Tibial artery (tissue), 4 donors: Measurements from ENCODE around the gene PRR33.

Source experiments
- DNase-seq, 2 donors: peaks; one replicate each; pipeline ENCODE4 v3.0.0-alpha.2; 2019
- H3K27ac ChIP-seq, 2 donors: fragments of 200-600 bp; sonication (generic) in 1 of 2; 1 replicate in 1 of 2; 2 replicates in 1 of 2; pipeline ENCODE4 v1.5.1; 2018 to 2019; ENCODE audit warnings: mild to moderate bottlenecking in 1 of 2
- H3K27me3 ChIP-seq, 2 donors: fragments of 200-600 bp; sonication (generic) in 1 of 2; one replicate each; pipeline versions ENCODE4 v1.5.1 to v1.6.0; 2016 to 2019
- H3K36me3 ChIP-seq, 3 donors: fragments of 200-600 bp; sonication (generic) in 2 of 3; one replicate each; pipeline ENCODE4 v1.5.1; 2016 to 2019; ENCODE audit warnings: mild to moderate bottlenecking in 2 of 3
- H3K4me1 ChIP-seq, 4 donors: fragments of 200-600 bp; sonication (generic) in 2 of 4; 1 replicate in 3 of 4; 2 replicates in 1 of 4; pipeline ENCODE4 v1.5.1; 2016 to 2019
- H3K4me3 ChIP-seq, 2 donors: fragments of 200-600 bp; sonication (generic) in 1 of 2; 1 replicate in 1 of 2; 2 replicates in 1 of 2; pipeline ENCODE4 v1.5.1; 2018 to 2019; ENCODE audit warnings: mild to moderate bottlenecking in 2 of 2
- H3K9me3 ChIP-seq, 3 donors: fragments of 200-600 bp; sonication (generic) in 1 of 3; one replicate each; pipeline ENCODE4 v1.5.1; 2016 to 2019
- intact Hi-C: fragments of 100-400 bp; cut with DNase I; formaldehyde crosslinking; loops from one replicate; pipeline ENCODE4 v1.15.0; 2023; ENCODE audit warnings: low total_unique reads
- TF ChIP-seq, protein P1 (sequence below), 2 experiments: fragments of 200-600 bp in 1 of 2; fragments of 450-650 bp in 1 of 2; IDR thresholded peaks; one replicate each; pipeline ENCODE4 v1.5.1; 2017 to 2019; ENCODE audit warnings: antibody characterized with exemption in 2 of 2, mild to moderate bottlenecking in 1 of 2, moderate library complexity in 1 of 2

Gene PRR33

GRCh38 chr11:1844221-1845094 is 47.2 kb downstream of the PRR33 start:
- no peaks in the 10 kb centered on the region for H3K36me3 ChIP-seq
- no peak for DNase-seq
- no peak overlapping the region for H3K27ac ChIP-seq
- TF ChIP-seq, protein P1, sequence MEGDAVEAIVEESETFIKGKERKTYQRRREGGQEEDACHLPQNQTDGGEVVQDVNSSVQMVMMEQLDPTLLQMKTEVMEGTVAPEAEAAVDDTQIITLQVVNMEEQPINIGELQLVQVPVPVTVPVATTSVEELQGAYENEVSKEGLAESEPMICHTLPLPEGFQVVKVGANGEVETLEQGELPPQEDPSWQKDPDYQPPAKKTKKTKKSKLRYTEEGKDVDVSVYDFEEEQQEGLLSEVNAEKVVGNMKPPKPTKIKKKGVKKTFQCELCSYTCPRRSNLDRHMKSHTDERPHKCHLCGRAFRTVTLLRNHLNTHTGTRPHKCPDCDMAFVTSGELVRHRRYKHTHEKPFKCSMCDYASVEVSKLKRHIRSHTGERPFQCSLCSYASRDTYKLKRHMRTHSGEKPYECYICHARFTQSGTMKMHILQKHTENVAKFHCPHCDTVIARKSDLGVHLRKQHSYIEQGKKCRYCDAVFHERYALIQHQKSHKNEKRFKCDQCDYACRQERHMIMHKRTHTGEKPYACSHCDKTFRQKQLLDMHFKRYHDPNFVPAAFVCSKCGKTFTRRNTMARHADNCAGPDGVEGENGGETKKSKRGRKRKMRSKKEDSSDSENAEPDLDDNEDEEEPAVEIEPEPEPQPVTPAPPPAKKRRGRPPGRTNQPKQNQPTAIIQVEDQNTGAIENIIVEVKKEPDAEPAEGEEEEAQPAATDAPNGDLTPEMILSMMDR (IDR thresholded peaks at IDR 0.05): no peak
- intact Hi-C loops: no loop called here
- no peak overlapping the region for H3K4me3 ChIP-seq
- no peaks in the 10 kb centered on the region for H3K9me3 ChIP-seq
- H3K27me3 ChIP-seq: no peaks in the 10 kb centered on the region
- no peaks in the 10 kb centered on the region for H3K4me1 ChIP-seq

DNA sequence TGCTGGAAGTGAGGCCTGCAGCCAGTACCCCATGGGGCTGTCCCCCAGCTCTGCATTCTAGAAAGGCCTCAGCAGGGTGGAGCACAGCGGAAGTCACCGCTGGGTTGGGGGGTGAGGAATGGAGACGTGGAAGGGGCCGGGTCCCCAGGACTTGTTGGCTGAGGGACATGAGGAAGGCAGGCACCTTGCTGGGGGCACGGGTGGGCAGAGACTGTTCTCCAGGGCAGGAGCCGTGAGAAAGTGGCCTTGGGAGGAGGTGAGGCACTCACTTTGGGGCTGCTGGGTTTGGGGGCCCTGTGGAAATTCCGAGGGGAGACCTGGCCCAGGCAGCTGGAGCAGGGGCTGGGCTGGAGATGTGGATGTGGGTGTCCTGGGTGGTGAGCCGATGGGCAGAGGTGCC is 47.9 kb downstream of the PRR33 start:
- no peaks in the 10 kb centered on the region for H3K27me3 ChIP-seq
- no peak for DNase-seq
- no peaks in the 10 kb centered on the region for H3K9me3 ChIP-seq
- H3K36me3 ChIP-seq: no peaks in the 10 kb centered on the region
- H3K4me3 ChIP-seq: no peak overlapping the region
- H3K27ac ChIP-seq: no peak overlapping the region
- TF ChIP-seq, protein P1 (IDR thresholded peaks at IDR 0.05): no peak
- H3K4me1 ChIP-seq: no peaks in the 10 kb centered on the region
- intact Hi-C loops: no loop called here

DNA sequence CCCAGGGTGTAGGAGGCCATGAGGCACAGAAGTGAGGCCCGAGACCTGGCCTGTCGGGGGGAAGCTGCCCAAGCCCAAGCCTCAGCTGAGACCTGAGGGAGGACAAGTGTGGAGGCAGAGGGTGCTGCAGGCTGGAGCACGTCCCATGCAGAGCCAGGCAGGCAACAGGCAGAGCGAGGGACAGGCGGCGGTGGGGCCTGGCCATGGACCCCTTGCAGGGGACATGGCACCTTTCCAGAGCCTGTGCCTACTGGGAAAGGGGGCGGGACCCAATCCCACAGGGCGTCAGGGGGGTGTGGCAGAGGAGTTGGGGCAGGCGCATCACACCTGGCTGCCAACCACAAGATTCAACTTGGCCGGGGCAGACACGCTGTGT is 48.6 kb downstream of the PRR33 start:
- TF ChIP-seq, protein P1 (IDR thresholded peaks at IDR 0.05): no peak
- Histone ChIP-seq H3K9me3 (no peaks in the 10 kb centered on the region), H3K36me3 (no peaks in the 10 kb centered on the region), H3K27me3 (no peaks in the 10 kb centered on the region), H3K4me1 (peaks cover 0 to 1% (median 0%) of the 10 kb centered on the region in 4 donors), H3K4me3 (no peak overlapping the region), H3K27ac (no peak overlapping the region)
- intact Hi-C loops: no loop called here
- DNase-seq: no peak

DNA sequence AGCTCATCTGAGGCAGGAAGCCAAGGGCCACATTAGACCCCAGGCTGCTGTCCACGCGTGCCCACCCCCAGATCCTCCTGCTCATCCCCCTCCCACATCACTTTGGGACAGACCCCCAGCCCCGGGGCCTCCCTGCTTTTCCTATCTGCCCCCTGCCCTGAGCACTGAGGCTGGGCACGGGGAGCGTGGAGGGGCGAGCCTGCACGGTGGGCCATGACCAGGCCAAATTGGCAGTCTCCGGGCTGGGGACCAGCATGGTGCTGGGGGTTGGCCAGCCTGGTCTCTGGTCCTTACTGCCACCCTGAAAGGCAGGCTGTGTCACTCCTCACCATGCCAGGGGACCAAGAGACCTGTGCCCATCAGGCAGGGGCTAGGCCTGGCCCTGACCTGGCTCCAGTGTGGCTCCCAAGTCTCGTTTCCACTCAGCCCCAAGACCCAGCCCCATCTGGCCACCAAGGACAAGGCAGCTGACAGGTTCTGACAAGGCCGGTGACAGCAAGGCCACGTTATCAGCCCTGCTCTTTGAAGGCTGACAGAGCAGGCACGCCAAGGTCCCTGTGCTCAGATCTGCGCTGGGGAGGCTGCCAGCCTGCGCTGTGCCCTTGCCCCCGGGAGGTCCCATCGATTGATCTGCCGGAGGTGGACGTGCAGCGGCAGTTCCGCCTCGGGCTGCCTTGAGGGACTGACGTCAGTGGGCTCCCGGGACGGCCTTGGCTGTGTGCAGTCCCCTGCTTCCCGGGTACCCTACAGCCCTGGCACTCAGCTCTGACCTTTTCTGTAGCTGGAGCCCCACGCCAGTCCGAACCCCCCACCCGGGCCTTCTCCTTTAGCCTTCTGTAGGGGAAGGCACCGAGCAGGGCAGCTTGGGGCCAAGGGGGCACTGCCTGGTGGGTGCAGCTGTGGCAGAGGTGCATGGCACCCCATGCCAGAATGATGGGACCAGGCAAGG is 49.3 kb downstream of the PRR33 start:
- TF ChIP-seq, protein P1 (IDR thresholded peaks at IDR 0.05): no peak
- DNase-seq: no peak
- no peaks in the 10 kb centered on the region for H3K9me3 ChIP-seq
- no peak overlapping the region for H3K4me3 ChIP-seq
- no peaks in the 10 kb centered on the region for H3K36me3 ChIP-seq
- H3K27ac ChIP-seq: no peak overlapping the region
- intact Hi-C loops: no loop called here
- H3K4me1 ChIP-seq: peaks cover 0 to 8% (median 2%) of the 10 kb centered on the region in 4 donors
- no peaks in the 10 kb centered on the region for H3K27me3 ChIP-seq

GRCh38 chr11:1841511-1842148 is 50.1 kb downstream of the PRR33 start:
- H3K4me1 ChIP-seq: peaks cover 0 to 9% (median 2%) of the 10 kb centered on the region in 4 donors
- no peaks in the 10 kb centered on the region for H3K9me3 ChIP-seq
- intact Hi-C loops: loop anchor here (2.0 kb wide), 1 partner anchor 45 kb away; no protein-coding TSS in a partner anchor
- H3K27ac ChIP-seq: no peak overlapping the region
- no peaks in the 10 kb centered on the region for H3K27me3 ChIP-seq
- H3K4me3 ChIP-seq: no peak overlapping the region
- H3K36me3 ChIP-seq: no peaks in the 10 kb centered on the region
- DNase-seq: no peak
- TF ChIP-seq, protein P1 (IDR thresholded peaks at IDR 0.05): no peak
